PFSK-1 (cell line): ENCODE measurements around the gene TSHB.

Source experiments
- FOXP2 ChIP-seq: optimal IDR thresholded peaks from 2 replicates; pipeline ENCODE3; 2011; ENCODE audit warnings: borderline replicate concordance, control low read depth, inconsistent platforms; ENCODE audit not compliant: insufficient read depth; ENCODE audit errors: extremely low read length, extremely low read depth
- POLR2AphosphoS5 ChIP-seq: IDR thresholded peaks from 2 replicates; pipeline ENCODE4 v1.6.1; 2012; ENCODE audit warnings: low read depth, mild to moderate bottlenecking, control low read depth, low read length, moderate library complexity
- SIN3A ChIP-seq: IDR thresholded peaks from 2 replicates; pipeline ENCODE4 v1.6.1; 2012; ENCODE audit warnings: mild to moderate bottlenecking, low read length, moderate library complexity, borderline replicate concordance; ENCODE audit not compliant: insufficient read depth
- TAF1 ChIP-seq: IDR thresholded peaks from 2 replicates; pipeline ENCODE4 v1.6.1; 2012; ENCODE audit warnings: low read length, control low read depth, borderline replicate concordance; ENCODE audit not compliant: insufficient read depth
- TF ChIP-seq, protein P1 (sequence below), 2 experiments: IDR thresholded peaks; 2 replicates each; pipeline versions ENCODE4 v1.6.1 to v1.8.0; 2011 to 2012; ENCODE audit warnings: low read depth in 2 of 2, low read length in 2 of 2, control low read depth in 1 of 2, inconsistent platforms in 1 of 2, mild to moderate bottlenecking in 1 of 2, moderate library complexity in 1 of 2; ENCODE audit not compliant: insufficient read depth in 1 of 2

Gene TSHB

DNA sequence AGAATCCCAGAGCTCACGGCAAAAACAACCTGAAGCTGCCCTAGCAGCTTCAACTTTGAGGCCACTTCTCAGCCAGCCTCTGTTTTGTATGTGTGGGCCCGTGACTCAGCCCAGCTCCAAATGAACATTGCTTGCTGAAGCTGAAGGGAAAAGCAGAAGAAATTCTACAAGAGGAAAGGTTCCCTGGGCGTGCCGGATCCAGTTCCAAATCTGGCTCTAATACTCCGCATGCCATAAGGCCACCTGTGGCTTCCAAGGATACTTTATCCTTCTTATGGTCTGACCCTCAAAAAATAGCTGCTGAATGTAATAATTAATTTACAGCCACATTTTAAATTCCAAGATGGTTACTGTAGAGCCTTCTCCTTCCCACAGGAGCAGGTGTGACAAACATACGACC is 35.4 kb downstream of the TSHB start:
- TF ChIP-seq FOXP2 (no peak), TAF1 (no peak), SIN3A (no peak), POLR2AphosphoS5 (no peak)
- TF ChIP-seq, protein P1, sequence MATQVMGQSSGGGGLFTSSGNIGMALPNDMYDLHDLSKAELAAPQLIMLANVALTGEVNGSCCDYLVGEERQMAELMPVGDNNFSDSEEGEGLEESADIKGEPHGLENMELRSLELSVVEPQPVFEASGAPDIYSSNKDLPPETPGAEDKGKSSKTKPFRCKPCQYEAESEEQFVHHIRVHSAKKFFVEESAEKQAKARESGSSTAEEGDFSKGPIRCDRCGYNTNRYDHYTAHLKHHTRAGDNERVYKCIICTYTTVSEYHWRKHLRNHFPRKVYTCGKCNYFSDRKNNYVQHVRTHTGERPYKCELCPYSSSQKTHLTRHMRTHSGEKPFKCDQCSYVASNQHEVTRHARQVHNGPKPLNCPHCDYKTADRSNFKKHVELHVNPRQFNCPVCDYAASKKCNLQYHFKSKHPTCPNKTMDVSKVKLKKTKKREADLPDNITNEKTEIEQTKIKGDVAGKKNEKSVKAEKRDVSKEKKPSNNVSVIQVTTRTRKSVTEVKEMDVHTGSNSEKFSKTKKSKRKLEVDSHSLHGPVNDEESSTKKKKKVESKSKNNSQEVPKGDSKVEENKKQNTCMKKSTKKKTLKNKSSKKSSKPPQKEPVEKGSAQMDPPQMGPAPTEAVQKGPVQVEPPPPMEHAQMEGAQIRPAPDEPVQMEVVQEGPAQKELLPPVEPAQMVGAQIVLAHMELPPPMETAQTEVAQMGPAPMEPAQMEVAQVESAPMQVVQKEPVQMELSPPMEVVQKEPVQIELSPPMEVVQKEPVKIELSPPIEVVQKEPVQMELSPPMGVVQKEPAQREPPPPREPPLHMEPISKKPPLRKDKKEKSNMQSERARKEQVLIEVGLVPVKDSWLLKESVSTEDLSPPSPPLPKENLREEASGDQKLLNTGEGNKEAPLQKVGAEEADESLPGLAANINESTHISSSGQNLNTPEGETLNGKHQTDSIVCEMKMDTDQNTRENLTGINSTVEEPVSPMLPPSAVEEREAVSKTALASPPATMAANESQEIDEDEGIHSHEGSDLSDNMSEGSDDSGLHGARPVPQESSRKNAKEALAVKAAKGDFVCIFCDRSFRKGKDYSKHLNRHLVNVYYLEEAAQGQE (IDR thresholded peaks at IDR 0.05; ENCODE audit: insufficient read depth in 1 of 2, low read depth in 2 of 2, low read length in 2 of 2): no peak

GRCh38 chr1:115067161-115067859 is 37.7 kb downstream of the TSHB start:
- TF ChIP-seq POLR2AphosphoS5: no peak
- TF ChIP-seq TAF1: no peak
- TF ChIP-seq, protein P1 (IDR thresholded peaks at IDR 0.05; ENCODE audit: insufficient read depth in 1 of 2, low read depth in 2 of 2, low read length in 2 of 2): no peak

DNA sequence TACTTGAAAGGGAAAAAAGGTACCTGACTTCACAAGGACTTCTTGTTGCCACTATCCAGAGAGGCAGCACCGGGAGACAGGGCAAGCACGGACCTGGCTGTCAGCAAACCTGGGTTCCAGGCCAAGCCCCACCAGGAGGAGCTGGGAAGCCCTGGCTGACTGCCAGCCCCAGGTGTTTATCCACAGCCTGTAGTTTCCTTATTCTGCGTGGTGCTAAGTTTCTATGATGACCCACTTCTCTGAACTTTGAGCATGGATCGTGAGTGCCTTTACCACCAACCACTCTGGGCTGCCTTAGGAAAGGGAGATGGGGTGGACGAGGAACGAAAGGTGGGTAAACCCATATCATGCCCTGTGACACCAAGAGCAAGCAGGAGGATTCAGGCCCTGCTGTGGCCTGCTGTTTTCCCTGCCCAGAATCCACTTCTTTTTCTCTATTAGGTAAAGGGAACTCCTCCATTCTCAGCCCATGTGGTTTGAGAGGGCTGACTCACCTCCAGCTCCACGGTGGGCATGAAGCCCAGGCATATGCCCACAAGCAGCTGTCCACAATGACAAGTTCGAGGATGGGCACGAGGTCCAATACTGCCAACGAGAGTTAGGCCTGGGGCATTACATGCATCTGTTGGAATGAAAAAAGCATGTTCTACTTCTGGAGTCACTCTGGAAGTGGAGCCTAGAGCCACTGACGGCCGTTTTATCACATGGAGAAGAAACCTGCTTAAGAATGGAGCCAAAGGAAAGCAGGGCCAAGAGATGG is 39.4 kb downstream of the TSHB start:
- TF ChIP-seq POLR2AphosphoS5 (no peak), TAF1 (no peak), FOXP2 (no peak), SIN3A (no peak)
- TF ChIP-seq, protein P1 (IDR thresholded peaks at IDR 0.05; ENCODE audit: insufficient read depth in 1 of 2, low read depth in 2 of 2, low read length in 2 of 2): no peak

- TF ChIP-seq SIN3A (no peak), TAF1 (no peak), FOXP2 (no peak), POLR2AphosphoS5 (no peak)
- TF ChIP-seq, protein P1 (IDR thresholded peaks at IDR 0.05; ENCODE audit: insufficient read depth in 1 of 2, low read depth in 2 of 2, low read length in 2 of 2): no peak
Measured at GRCh38 chr1:115069659-115070308, 40.2 kb downstream of the TSHB start.
